SJCRH30 (cell line): ENCODE data around the gene TAX1BP1. TPM values are rescaled to one million over a fixed set of nuclear protein-coding genes. Genes with fewer than 3 reads are reported as not detected.
A peak's percentile ranks its signal among the peaks of the same experiment; 100 is the strongest.

Experiments
- DNase-seq, 2 experiments: peaks; one replicate each; pipeline ENCODE4 v3.0.0-alpha.2; 2015 to 2020
- H3K27ac ChIP-seq: fragments of 250-450 bp; sonication (Bioruptor Pico); 2 replicates; pipeline ENCODE4 v1.5.1; 2020; ENCODE audit warnings: mild to moderate bottlenecking, moderate library complexity
- H3K27me3 ChIP-seq: fragments of 250-450 bp; sonication (Bioruptor Pico); 2 replicates; pipeline ENCODE4 v1.5.1; 2020; ENCODE audit warnings: mild to moderate bottlenecking, moderate library complexity
- H3K36me3 ChIP-seq: fragments of 250-450 bp; sonication (Bioruptor Pico); 2 replicates; pipeline ENCODE4 v1.5.1; 2020; ENCODE audit warnings: mild to moderate bottlenecking, moderate library complexity
- H3K4me1 ChIP-seq: fragments of 250-450 bp; sonication (Bioruptor Pico); 2 replicates; pipeline ENCODE4 v1.5.1; 2020; ENCODE audit warnings: mild to moderate bottlenecking, moderate library complexity
- H3K4me3 ChIP-seq: fragments of 250-450 bp; sonication (Bioruptor Pico); 2 replicates; pipeline ENCODE4 v1.5.1; 2020; ENCODE audit warnings: mild to moderate bottlenecking, moderate library complexity
- H3K9me3 ChIP-seq: fragments of 250-450 bp; sonication (Bioruptor Pico); replicated peaks from 2 replicates; pipeline ENCODE4 v1.5.1; 2020; ENCODE audit warnings: mild to moderate bottlenecking, moderate library complexity
- total RNA-seq: library from RNA; depleted of rRNA; stranded (reverse); fragments of >200 nt; shearing (Covaris generic); gene quantifications from 2 replicates; pipeline ENCODE4 v1.2.3, GENCODE V29; 2014

Gene TAX1BP1
- total RNA-seq, 1 experiment from 2014 or later: 93.3 TPM

- Histone ChIP-seq H3K36me3 (peaks cover 9% of the 10 kb centered on the region; the same call in 1 of the 2 replicates), H3K27me3 (no peaks in the 10 kb centered on the region), H3K4me3 (no peak overlapping the region), H3K9me3 (no peaks in the 10 kb centered on the region), H3K4me1 (no peaks in the 10 kb centered on the region), H3K27ac (no peak overlapping the region)
- DNase-seq: no peak
Measured at GRCh38 chr7:27781188-27781587, 41.2 kb downstream of the TAX1BP1 start.

DNA sequence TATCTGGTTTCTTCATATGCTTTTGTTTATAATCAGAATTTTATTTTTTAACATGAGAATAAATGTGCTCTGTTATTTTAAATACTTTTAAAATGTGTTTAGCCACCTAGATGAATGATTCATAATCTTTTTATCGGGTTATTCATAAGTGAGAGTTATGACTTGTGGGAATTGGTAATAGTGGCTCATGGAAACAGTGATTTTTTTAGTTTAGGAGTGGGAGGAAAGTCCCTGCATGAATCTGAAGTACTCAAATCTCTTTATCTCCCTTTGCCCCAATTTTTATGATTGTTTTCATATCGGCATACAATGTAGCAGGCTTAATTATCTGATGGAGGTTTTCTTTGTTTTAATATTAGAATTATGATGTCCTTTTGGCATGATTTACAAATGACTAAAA lies 42.9 kb downstream of the TAX1BP1 start:
- Histone ChIP-seq H3K4me3 (no peak overlapping the region), H3K36me3 (peaks cover 18% of the 10 kb centered on the region), H3K4me1 (no peaks in the 10 kb centered on the region), H3K9me3 (no peaks in the 10 kb centered on the region), H3K27ac (no peak overlapping the region), H3K27me3 (no peaks in the 10 kb centered on the region)
- DNase-seq: no peak

DNA sequence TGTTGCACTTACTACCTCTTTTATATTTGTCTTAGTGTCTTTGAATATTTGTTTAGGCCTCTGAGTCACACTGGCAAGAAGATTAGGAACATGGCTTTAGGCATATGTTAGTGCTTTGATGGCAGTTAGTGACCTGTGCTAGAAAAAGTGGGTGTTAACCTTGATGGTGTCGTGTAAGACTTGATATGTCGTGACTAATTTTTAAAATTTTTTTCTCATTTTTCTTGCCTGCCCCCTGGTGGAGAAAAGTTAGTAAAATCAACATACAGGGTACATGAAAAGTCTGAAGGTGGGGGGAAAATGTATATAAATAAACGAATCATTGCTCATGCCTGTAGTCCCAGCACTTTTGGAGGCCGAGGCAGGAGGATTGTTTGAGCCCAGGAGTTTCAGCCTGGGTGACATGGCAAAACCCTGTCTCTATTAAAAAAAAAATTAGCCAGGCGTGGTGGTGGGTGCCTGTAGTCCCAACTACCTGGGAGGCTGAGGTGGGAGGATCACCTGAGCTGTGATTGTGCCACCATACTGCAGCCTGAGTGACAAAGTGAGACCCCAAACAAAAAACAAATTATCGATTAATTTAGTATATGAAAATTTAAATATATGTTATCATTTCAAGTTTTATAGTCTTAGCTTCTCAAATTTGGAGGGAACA lies 44.6 kb downstream of the TAX1BP1 start:
- peak; percentile 17 to 72 for DNase-seq
- H3K4me1 ChIP-seq: no peaks in the 10 kb centered on the region
- no peaks in the 10 kb centered on the region for H3K27me3 ChIP-seq
- no peak overlapping the region for H3K27ac ChIP-seq
- peaks cover 18% of the 10 kb centered on the region for H3K36me3 ChIP-seq
- no peak overlapping the region for H3K4me3 ChIP-seq
- H3K9me3 ChIP-seq: no peaks in the 10 kb centered on the region

GRCh38 chr7:27788437-27788836 lies 48.5 kb downstream of the TAX1BP1 start:
- peaks cover 35% of the 10 kb centered on the region for H3K36me3 ChIP-seq
- no peaks in the 10 kb centered on the region for H3K4me1 ChIP-seq

GRCh38 chr7:27793780-27794179 lies 53.8 kb downstream of the TAX1BP1 start:
- Histone ChIP-seq H3K36me3 (peaks cover 40% of the 10 kb centered on the region), H3K9me3 (no peaks in the 10 kb centered on the region), H3K27me3 (no peaks in the 10 kb centered on the region), H3K4me3 (no peak overlapping the region), H3K4me1 (no peaks in the 10 kb centered on the region), H3K27ac (no peak overlapping the region)
- DNase-seq: no peak

More at GRCh38 chr7:27788437-27788836, 48.5 kb downstream of the TAX1BP1 start:
- no peak overlapping the region for H3K27ac ChIP-seq
- DNase-seq: no peak
- H3K9me3 ChIP-seq: no peaks in the 10 kb centered on the region
- H3K4me3 ChIP-seq: no peak overlapping the region
- no peaks in the 10 kb centered on the region for H3K27me3 ChIP-seq

DNA sequence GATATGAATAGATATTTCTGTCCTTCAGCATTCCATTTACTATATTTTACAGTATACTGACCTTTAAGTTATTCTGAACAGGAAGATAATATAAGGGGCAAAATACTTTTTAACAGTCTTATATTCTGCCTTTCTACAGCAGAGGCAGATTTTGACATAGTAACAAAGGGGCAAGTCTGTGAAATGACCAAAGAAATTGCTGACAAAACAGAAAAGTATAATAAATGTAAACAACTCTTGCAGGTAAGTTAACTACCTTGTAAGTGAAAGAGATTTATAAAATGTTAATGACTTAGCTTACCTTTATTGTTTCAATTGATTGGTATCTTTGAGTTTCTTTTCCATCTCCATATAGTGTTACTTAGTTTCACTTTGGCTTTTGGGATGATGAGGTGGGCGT lies 56.0 kb downstream of the TAX1BP1 start:
- no peaks in the 10 kb centered on the region for H3K9me3 ChIP-seq
- H3K4me3 ChIP-seq: no peak overlapping the region
- peaks cover 42% of the 10 kb centered on the region for H3K36me3 ChIP-seq
- no peaks in the 10 kb centered on the region for H3K4me1 ChIP-seq
- no peaks in the 10 kb centered on the region for H3K27me3 ChIP-seq
- no peak overlapping the region for H3K27ac ChIP-seq
- no peak for DNase-seq

GRCh38 chr7:27799212-27799611 lies 59.2 kb downstream of the TAX1BP1 start:
- Histone ChIP-seq H3K4me3 (no peak overlapping the region), H3K27ac (no peak overlapping the region), H3K27me3 (no peaks in the 10 kb centered on the region), H3K4me1 (no peaks in the 10 kb centered on the region), H3K9me3 (no peaks in the 10 kb centered on the region), H3K36me3 (peaks cover 22% of the 10 kb centered on the region)
- DNase-seq: no peak

DNA sequence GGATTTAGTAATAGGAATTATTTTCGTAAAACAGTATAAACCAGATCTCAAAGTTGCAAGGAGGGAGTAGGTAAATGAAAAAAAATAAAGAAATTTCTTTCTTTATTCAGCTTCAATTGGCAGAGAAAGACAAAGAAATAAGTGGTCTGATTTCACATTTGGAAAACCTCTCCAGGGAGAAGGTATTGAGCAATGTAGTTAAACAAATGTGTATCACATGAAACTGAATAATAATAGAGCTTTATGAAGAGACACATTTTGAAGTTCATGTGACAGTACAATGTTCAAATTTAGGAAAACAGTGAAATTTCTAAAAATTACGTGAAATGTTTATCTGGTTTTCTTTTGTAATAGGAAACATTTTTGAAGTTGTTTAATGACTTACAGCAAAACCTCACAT lies 63.0 kb downstream of the TAX1BP1 start:
- H3K9me3 ChIP-seq: no peaks in the 10 kb centered on the region
- H3K27me3 ChIP-seq: no peaks in the 10 kb centered on the region
- peaks cover 10% of the 10 kb centered on the region; the same call in 1 of the 2 replicates for H3K36me3 ChIP-seq
- H3K27ac ChIP-seq: no peak overlapping the region
- no peak overlapping the region for H3K4me3 ChIP-seq
- H3K4me1 ChIP-seq: no peaks in the 10 kb centered on the region
- DNase-seq: no peak

DNA sequence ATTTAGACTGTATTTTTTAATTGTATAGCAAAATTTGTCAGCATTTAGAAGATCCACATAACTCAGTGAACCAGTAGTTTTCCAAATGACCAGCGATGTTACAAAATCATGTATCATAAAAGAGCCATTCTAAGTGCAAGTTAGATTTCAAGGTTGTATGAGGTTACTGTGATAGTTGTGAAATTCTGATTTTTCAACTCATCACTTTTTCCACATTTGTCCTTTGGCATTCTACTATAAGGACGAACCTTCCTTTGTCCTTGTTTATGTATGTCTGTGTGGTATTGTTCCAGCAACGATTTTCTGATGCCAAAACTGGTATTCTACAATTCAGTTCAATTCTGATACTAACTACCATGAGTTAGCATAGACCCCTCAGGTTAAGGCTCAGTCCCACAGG lies 64.2 kb downstream of the TAX1BP1 start:
- no peak for DNase-seq
- H3K9me3 ChIP-seq: no peaks in the 10 kb centered on the region
- H3K27me3 ChIP-seq: no peaks in the 10 kb centered on the region
- no peaks in the 10 kb centered on the region for H3K4me1 ChIP-seq
- H3K4me3 ChIP-seq: no peak overlapping the region
- H3K36me3 ChIP-seq: peaks cover 9% of the 10 kb centered on the region; the same call in 1 of the 2 replicates
- no peak overlapping the region for H3K27ac ChIP-seq

DNA sequence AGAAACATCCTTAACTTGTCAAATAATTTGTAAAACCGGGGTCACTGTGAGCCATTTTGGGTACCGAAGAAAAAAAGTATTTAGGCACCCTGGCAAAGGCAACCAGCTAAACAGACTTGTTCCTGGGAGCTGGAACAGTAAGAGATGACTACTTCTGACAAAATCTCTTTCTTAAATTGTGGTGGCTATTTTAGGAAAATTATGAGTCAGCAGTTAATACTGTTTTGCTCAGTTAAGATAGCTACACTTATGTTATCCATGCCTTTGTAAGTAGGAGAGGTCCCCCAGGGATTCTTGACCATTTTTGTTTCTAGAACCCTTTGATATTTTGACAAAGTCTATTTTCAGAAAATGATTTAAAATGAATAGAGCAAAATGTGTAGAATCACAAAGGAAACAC lies 68.7 kb downstream of the TAX1BP1 start:
- Histone ChIP-seq H3K27me3 (no peaks in the 10 kb centered on the region), H3K27ac (no peak overlapping the region), H3K4me1 (no peaks in the 10 kb centered on the region), H3K36me3 (peaks cover 9% of the 10 kb centered on the region; the same call in 1 of the 2 replicates), H3K9me3 (no peaks in the 10 kb centered on the region), H3K4me3 (no peak overlapping the region)
- no peak for DNase-seq

- Histone ChIP-seq H3K4me1 (no peaks in the 10 kb centered on the region), H3K4me3 (no peak overlapping the region), H3K27me3 (no peaks in the 10 kb centered on the region), H3K9me3 (no peaks in the 10 kb centered on the region), H3K27ac (no peak overlapping the region), H3K36me3 (peaks cover 18% of the 10 kb centered on the region; the same call in 1 of the 2 replicates)
- DNase-seq: no peak
Measured at GRCh38 chr7:27810186-27810585, 70.2 kb downstream of the TAX1BP1 start.

GRCh38 chr7:27812706-27813105 lies 72.7 kb downstream of the TAX1BP1 start:
- no peaks in the 10 kb centered on the region for H3K4me1 ChIP-seq
- peaks cover 27% of the 10 kb centered on the region for H3K36me3 ChIP-seq
- H3K9me3 ChIP-seq: no peaks in the 10 kb centered on the region
- H3K27me3 ChIP-seq: no peaks in the 10 kb centered on the region
- DNase-seq: no peak
- H3K4me3 ChIP-seq: no peak overlapping the region
- H3K27ac ChIP-seq: no peak overlapping the region

GRCh38 chr7:27822245-27822644 lies 82.3 kb downstream of the TAX1BP1 start:
- H3K4me3 ChIP-seq: no peak overlapping the region
- H3K27ac ChIP-seq: no peak overlapping the region
- 0 out of 2 replicates have a peak, but pooled peaks cover 2% of the 10 kb centered on the region for H3K36me3 ChIP-seq
- no peaks in the 10 kb centered on the region for H3K4me1 ChIP-seq
- DNase-seq: no peak
- no peaks in the 10 kb centered on the region for H3K27me3 ChIP-seq
- H3K9me3 ChIP-seq: no peaks in the 10 kb centered on the region

- peaks cover 2% of the 10 kb centered on the region; the same call in 1 of the 2 replicates for H3K4me1 ChIP-seq
- H3K4me3 ChIP-seq: no peak overlapping the region
- DNase-seq: no peak
- H3K27ac ChIP-seq: no peak overlapping the region
- no peaks in the 10 kb centered on the region for H3K36me3 ChIP-seq
- H3K27me3 ChIP-seq: no peaks in the 10 kb centered on the region
- H3K9me3 ChIP-seq: no peaks in the 10 kb centered on the region
Measured at GRCh38 chr7:27825891-27826290, 85.9 kb downstream of the TAX1BP1 start.

DNA sequence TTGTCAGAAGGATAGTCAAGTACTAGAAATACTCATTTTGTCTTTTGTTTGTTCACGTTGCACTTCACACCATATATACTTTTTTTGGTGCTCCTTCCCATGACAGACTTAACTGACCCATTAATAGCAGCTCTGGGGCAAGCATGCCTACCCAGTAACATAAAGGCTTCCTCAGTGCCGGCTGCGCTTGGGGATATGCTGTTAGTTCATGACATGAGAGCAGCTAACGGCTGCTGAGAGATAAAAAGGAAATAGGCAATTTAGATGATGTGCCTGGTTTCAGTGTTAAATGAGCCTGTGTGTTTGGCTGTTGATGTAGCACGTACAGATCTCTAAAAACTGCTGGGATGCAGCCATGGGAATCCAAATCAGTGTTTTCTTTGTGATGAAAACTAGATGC lies 86.4 kb downstream of the TAX1BP1 start:
- H3K36me3 ChIP-seq: no peaks in the 10 kb centered on the region
- H3K27me3 ChIP-seq: no peaks in the 10 kb centered on the region
- no peak overlapping the region for H3K27ac ChIP-seq
- no peak for DNase-seq
- peaks cover 7% of the 10 kb centered on the region for H3K4me1 ChIP-seq
- H3K4me3 ChIP-seq: no peak overlapping the region
- no peaks in the 10 kb centered on the region for H3K9me3 ChIP-seq
